GM18505 (cell line): ENCODE results near the gene RAB3C.

ENCODE experiments used
- ATAC-seq: cut with Tn5 transposase; IDR thresholded peaks from one replicate; pipeline ENCODE4 v1.9.1; 2021; ENCODE audit not compliant: unreplicated experiment
- POLR2A ChIP-seq: IDR thresholded peaks from 4 replicates; pipeline ENCODE4 v1.6.1; 2011; ENCODE audit warnings: borderline replicate concordance; ENCODE audit not compliant: insufficient read depth, insufficient read length; ENCODE audit errors: extremely low read depth

Gene RAB3C

GRCh38 chr5:58714046-58714445 lies 131.2 kb downstream of the RAB3C start:
- ATAC-seq = no peak
- no peak for TF ChIP-seq POLR2A

GRCh38 chr5:58715997-58716656 lies 133.3 kb downstream of the RAB3C start:
- TF ChIP-seq POLR2A = no peak

GRCh38 chr5:58716713-58717112 lies 133.8 kb downstream of the RAB3C start:
- ATAC-seq = no peak
- TF ChIP-seq POLR2A = no peak

More at GRCh38 chr5:58715997-58716656, 133.3 kb downstream of the RAB3C start:
- ATAC-seq = no peak

- no peak for ATAC-seq
- TF ChIP-seq POLR2A = no peak
These were observed 134.6 kb downstream of the RAB3C start for GRCh38 chr5:58717303-58718007.

GRCh38 chr5:58718269-58718978 lies 135.5 kb downstream of the RAB3C start:
- ATAC-seq = no peak
- TF ChIP-seq POLR2A = no peak

GRCh38 chr5:58722160-58722559 lies 139.3 kb downstream of the RAB3C start:
- TF ChIP-seq POLR2A = no peak
- ATAC-seq = no peak

- no peak for TF ChIP-seq POLR2A
- no peak for ATAC-seq
These were observed 142.1 kb downstream of the RAB3C start for GRCh38 chr5:58724992-58725391.

- no peak for TF ChIP-seq POLR2A
- no peak for ATAC-seq
These were observed 148.8 kb downstream of the RAB3C start for GRCh38 chr5:58731641-58732040.

- ATAC-seq = no peak
- no peak for TF ChIP-seq POLR2A
These were observed 152.8 kb downstream of the RAB3C start for GRCh38 chr5:58735637-58736036.

- ATAC-seq = no peak
- no peak for TF ChIP-seq POLR2A
These were observed 153.3 kb downstream of the RAB3C start for GRCh38 chr5:58736214-58736613.

GRCh38 chr5:58737671-58738070 lies 154.8 kb downstream of the RAB3C start:
- ATAC-seq = no peak
- TF ChIP-seq POLR2A = no peak

- ATAC-seq = no peak
- TF ChIP-seq POLR2A = no peak
These were observed 155.5 kb downstream of the RAB3C start for GRCh38 chr5:58738336-58738735.

- TF ChIP-seq POLR2A = no peak
- ATAC-seq = no peak
These were observed 156.2 kb downstream of the RAB3C start for GRCh38 chr5:58739051-58739450.

GRCh38 chr5:58740956-58741355 lies 158.1 kb downstream of the RAB3C start:
- no peak for TF ChIP-seq POLR2A
- ATAC-seq = no peak

- no peak for TF ChIP-seq POLR2A
- no peak for ATAC-seq
These were observed 162.5 kb downstream of the RAB3C start for GRCh38 chr5:58745350-58745749.

- ATAC-seq = no peak
- TF ChIP-seq POLR2A = no peak
These were observed 163.4 kb downstream of the RAB3C start for GRCh38 chr5:58746321-58746720.
